Omental fat pad (tissue), 4 donors: ENCODE data around the gene KLHL35. TPM values are rescaled to one million over a fixed set of nuclear protein-coding genes. Genes with fewer than 3 reads are reported as not detected.

Experiments
- ATAC-seq: fragments of 150-250 bp; one replicate; pipeline ENCODE4 v1.9.1; 2016; ENCODE audit warnings: mild to moderate bottlenecking, moderate library complexity; ENCODE audit not compliant: low FRiP score
- DNase-seq: peaks from one replicate; pipeline ENCODE4 v3.0.0-alpha.2; 2019; ENCODE audit warnings: low spot score
- CTCF ChIP-seq, 3 donors: fragments of 450-650 bp; IDR thresholded peaks; one replicate each; pipeline ENCODE4 v1.5.1; 2016 to 2017; ENCODE audit warnings: antibody characterized with exemption in 3 of 3, mild to moderate bottlenecking in 3 of 3, moderate library complexity in 2 of 3
- total RNA-seq, 4 donors: library from RNA; depleted of rRNA; stranded (reverse); fragments of >200 nt; gene quantifications; one replicate each; pipeline ENCODE4 v1.1.0, GENCODE V29; 2016

The KLHL35 gene
- total RNA-seq, 4 donors from 2014 or later = 1.3 to 2.4 (median 1.8) TPM; not detected in 1

GRCh38 chr11:75428989-75429640 is 3.9 kb downstream of the KLHL35 start:
- TF ChIP-seq CTCF (IDR thresholded peaks at IDR 0.05) = no peak
- ATAC-seq (no peak), DNase-seq (no peak)

DNA sequence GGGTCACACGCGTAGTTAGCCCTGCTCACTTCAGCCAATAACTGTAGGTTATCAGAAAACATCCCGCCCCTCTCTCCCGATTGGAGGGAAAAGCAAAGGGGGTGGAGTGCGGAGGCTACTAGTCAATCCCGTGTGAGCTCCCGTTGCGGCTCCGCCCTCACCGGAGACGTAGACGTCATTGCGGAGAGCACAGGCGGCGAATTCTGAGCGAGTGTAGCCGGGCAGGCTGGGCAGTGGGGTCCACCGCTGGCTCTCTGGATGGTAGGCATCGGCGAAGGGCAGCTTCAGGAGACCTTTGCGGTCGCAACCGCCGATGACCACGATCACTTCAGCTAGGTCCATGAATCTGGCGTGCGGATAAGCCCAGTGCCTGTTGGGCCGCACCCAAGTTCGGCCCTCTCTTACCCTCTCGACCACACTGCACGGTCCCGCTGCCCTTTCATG is 4.7 kb downstream of the KLHL35 start:
- TF ChIP-seq CTCF (IDR thresholded peaks at IDR 0.05) = no peak
- ATAC-seq = peak; percentile 75
- peak; percentile 43 for DNase-seq

- DNase-seq (no peak), ATAC-seq (no peak)
- TF ChIP-seq CTCF (IDR thresholded peaks at IDR 0.05) = no peak
These were observed 5.8 kb downstream of the KLHL35 start for GRCh38 chr11:75427181-75427580.

DNA sequence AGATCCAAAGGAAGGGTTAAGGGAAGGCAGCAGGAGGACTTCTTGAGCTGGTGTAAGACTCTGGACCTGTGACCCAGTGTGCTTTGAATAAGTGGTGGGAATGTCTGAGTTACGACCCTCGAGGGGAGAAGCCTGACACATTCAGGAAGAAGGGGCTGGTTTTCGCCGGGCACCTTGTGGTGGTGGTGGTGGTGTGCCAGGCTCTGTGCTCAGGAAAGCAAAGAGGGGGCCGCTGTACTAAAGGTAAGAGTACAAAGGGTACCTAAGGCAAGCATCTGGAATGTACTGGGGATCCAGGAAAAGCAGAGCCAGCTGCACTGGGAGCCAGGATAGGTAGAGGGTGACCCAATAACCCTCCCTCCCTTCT is 6.3 kb downstream of the KLHL35 start:
- ATAC-seq (no peak), DNase-seq (no peak)
- TF ChIP-seq CTCF (IDR thresholded peaks at IDR 0.05) = no peak

GRCh38 chr11:75425422-75425821 is 7.6 kb downstream of the KLHL35 start:
- DNase-seq = no peak
- ATAC-seq = no peak
- TF ChIP-seq CTCF (IDR thresholded peaks at IDR 0.05) = no peak

DNA sequence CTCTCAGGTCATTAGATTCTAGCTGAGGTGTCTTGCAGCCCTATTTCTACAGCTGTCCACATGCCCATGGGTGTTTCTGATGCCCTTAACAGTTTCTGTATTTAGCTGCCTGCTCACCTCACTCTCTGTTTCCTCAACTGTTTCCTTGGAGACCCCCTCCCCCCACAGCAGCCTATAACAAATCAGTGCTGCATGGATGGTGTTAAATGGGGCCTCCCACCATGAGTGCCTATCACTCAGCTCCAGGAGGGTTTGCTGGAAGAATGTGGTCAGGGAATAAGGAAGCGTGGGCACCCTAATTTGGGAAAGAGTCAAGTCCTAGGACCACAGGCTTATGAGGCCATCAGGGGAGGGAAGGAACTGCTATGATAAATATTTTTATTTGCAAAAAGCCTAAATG is 8.6 kb downstream of the KLHL35 start:
- ATAC-seq (no peak), DNase-seq (no peak)
- TF ChIP-seq CTCF (IDR thresholded peaks at IDR 0.05) = no peak

DNA sequence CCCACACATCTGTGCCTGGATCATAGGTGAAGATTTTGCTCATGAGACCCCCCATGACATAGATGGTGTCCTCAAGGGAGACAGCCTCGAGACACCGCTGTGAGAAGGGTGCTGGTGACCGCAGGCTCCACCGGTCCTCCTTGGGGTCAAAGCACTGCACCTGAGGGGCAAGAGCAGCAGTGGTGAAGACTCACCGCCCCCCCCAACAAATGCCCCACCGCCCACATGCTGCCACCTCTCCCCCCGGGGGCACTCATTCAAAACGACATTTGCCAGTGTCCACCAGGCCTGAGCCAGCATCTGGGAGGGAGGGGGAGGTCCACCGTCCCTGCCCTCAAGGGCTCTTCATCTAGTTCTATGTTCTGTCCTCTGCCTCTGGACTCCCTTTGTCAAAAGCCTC is 9.3 kb downstream of the KLHL35 start:
- no peak for TF ChIP-seq CTCF (IDR thresholded peaks at IDR 0.05)
- no peak for ATAC-seq
- no peak for DNase-seq
